Colonic mucosa (tissue), 4 donors: Measurements from ENCODE around the gene ADAMTS17. TPM values are rescaled to one million over a fixed set of nuclear protein-coding genes. Genes with fewer than 3 reads are reported as not detected.

Experiments used
- DNase-seq: peaks from one replicate; pipeline ENCODE4 v3.0.0-alpha.2; 2020
- H3K27ac ChIP-seq: fragments of 200-600 bp; one replicate; pipeline ENCODE4 v1.8.0; 2021
- H3K27me3 ChIP-seq: fragments of 200-600 bp; one replicate; pipeline ENCODE4 v1.8.0; 2021
- H3K36me3 ChIP-seq: fragments of 200-600 bp; one replicate; pipeline ENCODE4 v1.8.0; 2021
- H3K4me1 ChIP-seq: fragments of 200-600 bp; one replicate; pipeline ENCODE4 v1.8.0; 2021; ENCODE audit warnings: mild to moderate bottlenecking
- H3K4me3 ChIP-seq: fragments of 200-600 bp; one replicate; pipeline ENCODE4 v1.8.0; 2021
- H3K9ac ChIP-seq, 2 donors: one replicate each; pipeline ENCODE4 v1.7.0; 2013; ENCODE audit warnings: control low read depth in 2 of 2, low read depth in 2 of 2, low read length in 2 of 2
- H3K9me3 ChIP-seq: fragments of 200-600 bp; one replicate; pipeline ENCODE4 v1.8.0; 2021
- CTCF ChIP-seq: fragments of 200-600 bp; IDR thresholded peaks from one replicate; pipeline ENCODE4 v1.8.0; 2022; ENCODE audit warnings: antibody characterized with exemption, mild to moderate bottlenecking
- intact Hi-C: fragments of 100-400 bp; cut with DNase I; formaldehyde crosslinking; loops from one replicate; pipeline ENCODE4 v1.14.1; 2022
- total RNA-seq, 2 donors: library from RNA; stranded (reverse); fragmentation: NEBNext Ultra II Directional in 1 of 2; extraction: Animal tissue kit (Norgen Biotek cat#: 25700) in 1 of 2; gene quantifications; one replicate each; pipeline ENCODE4 v1.2.1, GENCODE V29; 2021
- donor health status: healthy.
- donor health status: DM: no; HTN: no; CAD: no.
- donor health status: DM: no; HTN: no; CAD: no.

ADAMTS17 gene
- total RNA-seq, 2 donors from 2014 or later = 4.2 to 8.3 TPM

GRCh38 chr15:99979371-99979770 lies 362.4 kb downstream of the ADAMTS17 start:
- no peak for TF ChIP-seq CTCF
- intact Hi-C loops = no loop called here
- no peaks in the 10 kb centered on the region for H3K36me3 ChIP-seq
- no peaks in the 10 kb centered on the region for H3K27me3 ChIP-seq
- DNase-seq = no peak
- no peak overlapping the region for H3K4me3 ChIP-seq
- no peaks in the 10 kb centered on the region for H3K4me1 ChIP-seq
- no peak overlapping the region for H3K27ac ChIP-seq
- no peak overlapping the region for H3K9ac ChIP-seq
- no peaks in the 10 kb centered on the region for H3K9me3 ChIP-seq

- H3K4me3 ChIP-seq = no peak overlapping the region
- intact Hi-C loops = no loop called here
- no peak overlapping the region for H3K9ac ChIP-seq
- DNase-seq = no peak
- H3K27me3 ChIP-seq = no peaks in the 10 kb centered on the region
- no peaks in the 10 kb centered on the region for H3K9me3 ChIP-seq
- H3K27ac ChIP-seq = no peak overlapping the region
- TF ChIP-seq CTCF = no peak
- H3K4me1 ChIP-seq = no peaks in the 10 kb centered on the region
- no peaks in the 10 kb centered on the region for H3K36me3 ChIP-seq
Observed at GRCh38 chr15:99978426-99978825, 363.3 kb downstream of the ADAMTS17 start.

GRCh38 chr15:99977929-99978328 lies 363.8 kb downstream of the ADAMTS17 start:
- Histone ChIP-seq H3K36me3 (no peaks in the 10 kb centered on the region), H3K9ac (no peak overlapping the region)
- intact Hi-C loops = no loop called here

GRCh38 chr15:99976811-99977271 lies 364.9 kb downstream of the ADAMTS17 start:
- Histone ChIP-seq H3K4me3 (no peak overlapping the region), H3K9me3 (no peaks in the 10 kb centered on the region), H3K36me3 (no peaks in the 10 kb centered on the region), H3K27me3 (no peaks in the 10 kb centered on the region), H3K27ac (no peak overlapping the region), H3K9ac (no peak overlapping the region), H3K4me1 (no peaks in the 10 kb centered on the region)
- intact Hi-C loops = no loop called here
- no peak for TF ChIP-seq CTCF
- no peak for DNase-seq

More at GRCh38 chr15:99977929-99978328, 363.8 kb downstream of the ADAMTS17 start:
- no peak overlapping the region for H3K27ac ChIP-seq
- DNase-seq = no peak
- no peaks in the 10 kb centered on the region for H3K27me3 ChIP-seq
- H3K4me1 ChIP-seq = no peaks in the 10 kb centered on the region
- TF ChIP-seq CTCF = no peak
- H3K9me3 ChIP-seq = no peaks in the 10 kb centered on the region
- H3K4me3 ChIP-seq = no peak overlapping the region

GRCh38 chr15:99976000-99976399 lies 365.8 kb downstream of the ADAMTS17 start:
- no peak overlapping the region for H3K4me3 ChIP-seq
- intact Hi-C loops = no loop called here

More at GRCh38 chr15:99976000-99976399, 365.8 kb downstream of the ADAMTS17 start:
- Histone ChIP-seq H3K9ac (no peak overlapping the region), H3K4me1 (no peaks in the 10 kb centered on the region), H3K36me3 (no peaks in the 10 kb centered on the region), H3K27me3 (no peaks in the 10 kb centered on the region), H3K9me3 (no peaks in the 10 kb centered on the region), H3K27ac (no peak overlapping the region)
- no peak for TF ChIP-seq CTCF
- no peak for DNase-seq
